Gastroesophageal sphincter (tissue), 4 donors: Measurements from ENCODE around the gene DPP6. TPM values are rescaled to one million over a fixed set of nuclear protein-coding genes. Genes with fewer than 3 reads are reported as not detected.

Experiments
- ATAC-seq: fragments of 150-250 bp; one replicate; pipeline ENCODE4 v1.9.1; 2016; ENCODE audit warnings: mild to moderate bottlenecking, moderate library complexity
- H3K27ac ChIP-seq, 4 donors: fragments of 200-600 bp; sonication (generic) in 3 of 4; 1 replicate in 3 of 4; 2 replicates in 1 of 4; pipeline ENCODE4 v1.5.1; 2016 to 2019
- H3K27me3 ChIP-seq: fragments of 200-600 bp; sonication (generic); one replicate; pipeline ENCODE4 v1.5.1; 2019
- H3K36me3 ChIP-seq, 2 donors: fragments of 200-600 bp; sonication (generic); one replicate each; pipeline ENCODE4 v1.5.1; 2019; ENCODE audit warnings: control low read depth in 1 of 2
- H3K4me1 ChIP-seq, 3 donors: fragments of 200-600 bp; sonication (generic); 1 replicate in 2 of 3; 2 replicates in 1 of 3; pipeline ENCODE4 v1.5.1; 2016 to 2019; ENCODE audit warnings: control low read depth in 2 of 3
- H3K4me3 ChIP-seq, 2 donors: fragments of 200-600 bp; sonication (generic); one replicate each; pipeline ENCODE4 v1.5.1; 2019; ENCODE audit warnings: mild to moderate bottlenecking in 1 of 2, moderate library complexity in 1 of 2
- H3K9me3 ChIP-seq, 3 donors: fragments of 200-600 bp; sonication (generic); one replicate each; pipeline ENCODE4 v1.5.1; 2017 to 2019; ENCODE audit warnings: control low read depth in 2 of 3
- CTCF ChIP-seq, 4 experiments: fragments of 200-600 bp in 2 of 4; fragments of 450-650 bp in 2 of 4; sonication (generic) in 1 of 4; IDR thresholded peaks; one replicate each; pipeline ENCODE4 v1.5.1; 2017 to 2019; ENCODE audit warnings: antibody characterized with exemption in 4 of 4, mild to moderate bottlenecking in 2 of 4, moderate library complexity in 2 of 4
- EP300 ChIP-seq: sonication (generic); formaldehyde crosslinking; IDR thresholded peaks from one replicate; pipeline ENCODE4 v1.6.1; 2017; ENCODE audit warnings: antibody characterized with exemption, mild to moderate bottlenecking
- POLR2A ChIP-seq, 2 donors: fragments of 450-650 bp; IDR thresholded peaks; one replicate each; pipeline ENCODE4 v1.6.1; 2017; ENCODE audit warnings: antibody characterized with exemption in 2 of 2, mild to moderate bottlenecking in 2 of 2, moderate library complexity in 1 of 2
- POLR2AphosphoS5 ChIP-seq: sonication (generic); formaldehyde crosslinking; IDR thresholded peaks from one replicate; pipeline ENCODE4 v1.6.1; 2017; ENCODE audit warnings: antibody characterized with exemption
- WGBS, 2 donors: methylation state at CpG; one replicate each; pipeline ENCODE4 v1.1.5; 2018; ENCODE audit warnings: low coverage in 1 of 2; 5-methylcytosine and 5-hydroxymethylcytosine counted together
- total RNA-seq, 4 donors: library from RNA; depleted of rRNA; stranded (reverse); fragments of >200 nt; gene quantifications; one replicate each; pipeline ENCODE4 v1.1.0, GENCODE V29; 2016

The DPP6 gene
- total RNA-seq, 4 donors from 2014 or later = 14.3 to 40.0 (median 23.1) TPM

- peaks cover 0 to 15% of the 10 kb centered on the region in 2 donors for H3K36me3 ChIP-seq
- no peaks in the 10 kb centered on the region for H3K4me1 ChIP-seq
- WGBS, 2 donors = 80 to 91% methylated on average over 1 of the region's 7 CpGs
- H3K27me3 ChIP-seq = peaks cover 7% of the 10 kb centered on the region
- no peak overlapping the region for H3K4me3 ChIP-seq
- H3K27ac ChIP-seq = no peak overlapping the region
- no peak for ATAC-seq
- TF ChIP-seq POLR2A (IDR thresholded peaks at IDR 0.05) (no peak), CTCF (IDR thresholded peaks at IDR 0.05) (no peak), EP300 (no peak), POLR2AphosphoS5 (no peak)
- H3K9me3 ChIP-seq = no peaks in the 10 kb centered on the region
Observed at GRCh38 chr7:154860621-154861375, 808.6 kb downstream of the DPP6 start.

GRCh38 chr7:154861589-154861988 lies 809.4 kb downstream of the DPP6 start:
- WGBS, 2 donors = 60 to 61% methylated on average over 1 to 5 of the region's 5 CpGs

DNA sequence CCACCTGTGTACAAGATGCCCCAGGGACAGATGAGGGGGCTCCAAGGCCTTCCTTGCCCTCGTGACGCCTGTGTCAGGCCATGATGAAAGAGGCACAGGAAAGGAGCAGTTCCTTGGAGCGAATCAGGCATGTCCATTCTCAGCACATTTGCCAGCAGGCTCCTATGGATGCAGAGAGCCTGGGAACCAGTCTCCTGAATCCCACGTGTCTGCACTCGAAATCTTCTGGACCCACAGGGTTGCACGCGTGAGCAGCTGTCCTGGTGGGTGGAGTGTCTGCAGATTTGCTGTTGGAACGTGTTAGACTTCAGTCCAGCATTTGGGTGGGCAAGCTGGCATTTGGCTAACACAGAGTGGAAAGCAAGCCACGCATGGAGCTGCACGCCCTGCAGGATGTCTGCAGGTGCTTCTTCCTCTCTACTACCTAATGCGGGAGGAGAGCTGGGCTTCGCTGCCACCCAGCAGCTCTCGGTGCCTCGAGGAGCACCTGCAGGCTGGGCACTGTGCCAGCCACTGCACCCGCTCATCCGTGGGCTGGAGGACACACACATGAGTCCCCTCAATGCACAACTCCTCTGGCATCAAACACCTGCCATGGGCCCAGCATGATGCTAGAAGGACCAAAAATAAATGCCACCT lies 810.1 kb downstream of the DPP6 start:
- 67 to 69% methylated on average over 3 to 8 of the region's 16 CpGs for WGBS, 2 donors

More at GRCh38 chr7:154861589-154861988, 809.4 kb downstream of the DPP6 start:
- H3K27me3 ChIP-seq = peaks cover 13% of the 10 kb centered on the region
- H3K27ac ChIP-seq = no peak overlapping the region
- TF ChIP-seq POLR2AphosphoS5 = no peak
- TF ChIP-seq CTCF (IDR thresholded peaks at IDR 0.05) = no peak
- TF ChIP-seq EP300 = no peak
- TF ChIP-seq POLR2A (IDR thresholded peaks at IDR 0.05) = no peak
- no peaks in the 10 kb centered on the region for H3K9me3 ChIP-seq
- no peaks in the 10 kb centered on the region for H3K4me1 ChIP-seq
- ATAC-seq = no peak
- peaks cover 0 to 15% of the 10 kb centered on the region in 2 donors for H3K36me3 ChIP-seq
- no peak overlapping the region for H3K4me3 ChIP-seq

DNA sequence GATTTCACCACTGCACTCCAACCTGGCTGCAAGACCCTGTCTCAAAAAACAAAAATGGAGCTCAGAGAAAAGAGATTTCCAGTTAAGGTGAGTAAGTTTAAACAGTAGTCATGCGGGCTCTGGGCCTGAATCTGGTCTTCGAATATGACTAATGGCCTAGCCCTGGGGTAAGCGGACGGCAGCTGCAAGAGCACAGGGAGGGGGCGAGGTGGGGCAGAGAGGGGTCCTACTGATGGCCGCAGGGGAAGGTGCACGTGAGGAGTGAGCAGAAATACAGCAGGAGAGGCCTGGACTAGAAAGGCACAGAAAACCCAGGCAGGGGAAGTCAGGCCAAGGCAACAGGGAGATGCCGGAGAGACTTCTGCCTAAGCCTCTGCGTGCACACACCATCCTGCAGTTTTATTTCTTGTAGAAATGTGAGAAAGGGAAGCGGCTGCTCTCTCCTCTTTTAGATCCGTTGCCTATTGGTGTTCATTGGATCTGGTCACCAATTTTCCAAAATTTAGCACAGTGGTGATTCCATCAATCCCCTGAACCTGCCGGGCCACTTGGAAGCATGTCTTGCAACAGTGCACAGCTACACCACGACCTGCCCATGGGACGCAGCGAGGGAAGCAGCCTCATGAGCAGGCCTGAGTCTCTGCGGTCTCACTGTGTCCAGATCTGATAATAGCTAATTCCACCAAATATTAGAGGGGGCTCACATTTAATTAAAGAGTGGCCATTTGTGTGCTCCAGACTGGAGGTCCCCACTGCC lies 811.7 kb downstream of the DPP6 start:
- 44 to 68% methylated on average over 4 to 13 of the region's 16 CpGs for WGBS, 2 donors
- Histone ChIP-seq H3K4me1 (no peaks in the 10 kb centered on the region), H3K9me3 (no peaks in the 10 kb centered on the region), H3K27ac (no peak overlapping the region), H3K4me3 (no peak overlapping the region), H3K27me3 (peaks cover 21% of the 10 kb centered on the region), H3K36me3 (peaks cover 0 to 1% of the 10 kb centered on the region in 2 donors)
- no peak for TF ChIP-seq POLR2AphosphoS5
- TF ChIP-seq POLR2A (IDR thresholded peaks at IDR 0.05) = no peak
- TF ChIP-seq EP300 = no peak
- TF ChIP-seq CTCF (IDR thresholded peaks at IDR 0.05) = no peak
- ATAC-seq = no peak

More for the DNA sequence above, 810.1 kb downstream of the DPP6 start:
- Histone ChIP-seq H3K4me3 (no peak overlapping the region), H3K9me3 (no peaks in the 10 kb centered on the region), H3K27me3 (peaks cover 13% of the 10 kb centered on the region), H3K36me3 (peaks cover 0 to 15% of the 10 kb centered on the region in 2 donors), H3K4me1 (no peaks in the 10 kb centered on the region), H3K27ac (no peak overlapping the region)
- ATAC-seq = no peak
- TF ChIP-seq POLR2A (IDR thresholded peaks at IDR 0.05) (no peak), EP300 (no peak), POLR2AphosphoS5 (no peak), CTCF (IDR thresholded peaks at IDR 0.05) (no peak)
